ENCODE data around the gene DHDDS.
A peak's percentile ranks its signal among the peaks of the same experiment; 100 is the strongest.
"Not testable (repeated sequence)": the region's sequence is repeated elsewhere in the genome, so short reads cannot be mapped to it uniquely, and the experiment has no call there.

DHDDS gene

DNA sequence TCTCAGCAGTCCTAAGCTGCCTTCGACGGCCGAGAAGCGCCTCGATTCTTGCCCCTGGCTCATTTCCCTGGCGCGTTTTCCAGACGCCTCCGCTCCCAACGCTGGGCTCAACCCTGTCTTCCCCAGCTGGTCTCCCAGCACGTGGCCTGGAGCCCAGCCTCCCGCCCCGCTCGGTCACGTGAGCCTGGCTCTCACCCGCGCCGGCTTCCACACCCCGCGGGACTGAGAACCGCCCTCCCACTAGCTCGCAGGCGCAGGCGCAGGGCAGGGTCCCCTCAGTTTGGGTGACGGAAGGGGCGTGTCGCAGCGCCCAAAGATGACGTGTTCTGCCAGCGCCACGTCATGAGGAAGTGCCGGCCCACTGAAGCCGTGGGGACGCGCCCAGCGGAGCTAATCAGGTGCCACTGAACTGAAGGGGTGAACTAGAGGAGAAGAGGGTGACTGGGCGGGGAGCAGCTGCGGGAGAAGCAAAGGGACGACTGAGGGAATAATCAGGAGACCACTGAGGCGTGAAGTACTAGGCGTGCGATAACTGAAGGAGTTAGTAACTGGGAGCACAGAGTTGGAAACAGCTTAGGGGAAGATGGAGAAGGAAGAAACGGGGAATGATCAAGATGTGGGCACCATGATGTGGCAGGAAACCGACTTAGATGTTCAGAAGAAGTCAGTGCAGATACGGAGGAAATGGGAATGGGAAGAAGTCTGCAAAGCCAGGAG, at the start of gene DHDDS:
Gene DHDDS (plus strand): TSS at position 343 of the 717 bp plus-strand sequence. CDS start 625 bp downstream, outside the sequence.
- DNase-seq: peak; percentile 77

DNA sequence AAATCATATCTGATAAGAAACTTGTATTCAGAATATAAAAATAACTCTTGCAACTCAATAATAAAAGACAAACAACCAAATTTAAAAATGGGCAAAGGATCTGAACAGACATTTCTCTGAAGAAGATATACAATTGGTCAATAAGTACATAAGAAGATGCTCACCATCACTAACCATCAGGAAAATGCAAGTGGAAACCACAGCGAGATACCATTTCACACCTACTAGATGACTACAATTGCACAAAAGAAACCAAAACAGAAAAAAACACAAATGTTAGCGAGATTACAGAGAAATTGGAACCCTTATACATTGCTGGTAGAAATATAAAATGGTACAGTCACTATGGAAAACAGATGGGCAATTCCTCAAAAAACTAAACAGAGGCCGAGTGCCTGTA, 48.0 kb upstream of the DHDDS start:
- no peak for DNase-seq

DNA sequence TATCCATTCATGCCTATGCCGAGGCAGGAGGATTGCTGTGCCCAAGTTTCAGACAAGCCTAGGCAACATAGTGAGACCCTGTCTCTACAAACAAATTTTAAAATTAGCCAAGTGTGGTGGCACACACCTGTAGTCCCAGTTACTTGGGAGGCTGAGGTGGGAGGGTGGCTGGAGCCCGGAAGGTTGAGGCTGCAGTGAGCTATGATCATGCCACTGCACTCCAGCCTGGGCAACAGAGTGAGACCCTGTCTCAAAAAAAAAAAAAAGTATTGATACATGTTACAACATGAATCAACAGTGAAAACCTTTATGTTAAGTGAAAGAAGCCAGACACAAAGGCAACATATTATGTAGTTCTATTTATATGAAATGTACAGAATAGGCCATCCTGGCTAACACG, 47.1 kb upstream of the DHDDS start:
- not testable (repeated sequence) for DNase-seq

GRCh38 chr1:26387447-26387846, 44.7 kb upstream of the DHDDS start:
- no peak for DNase-seq

- DNase-seq: no peak
These were observed 43.2 kb upstream of the DHDDS start for GRCh38 chr1:26388791-26389445.

DNA sequence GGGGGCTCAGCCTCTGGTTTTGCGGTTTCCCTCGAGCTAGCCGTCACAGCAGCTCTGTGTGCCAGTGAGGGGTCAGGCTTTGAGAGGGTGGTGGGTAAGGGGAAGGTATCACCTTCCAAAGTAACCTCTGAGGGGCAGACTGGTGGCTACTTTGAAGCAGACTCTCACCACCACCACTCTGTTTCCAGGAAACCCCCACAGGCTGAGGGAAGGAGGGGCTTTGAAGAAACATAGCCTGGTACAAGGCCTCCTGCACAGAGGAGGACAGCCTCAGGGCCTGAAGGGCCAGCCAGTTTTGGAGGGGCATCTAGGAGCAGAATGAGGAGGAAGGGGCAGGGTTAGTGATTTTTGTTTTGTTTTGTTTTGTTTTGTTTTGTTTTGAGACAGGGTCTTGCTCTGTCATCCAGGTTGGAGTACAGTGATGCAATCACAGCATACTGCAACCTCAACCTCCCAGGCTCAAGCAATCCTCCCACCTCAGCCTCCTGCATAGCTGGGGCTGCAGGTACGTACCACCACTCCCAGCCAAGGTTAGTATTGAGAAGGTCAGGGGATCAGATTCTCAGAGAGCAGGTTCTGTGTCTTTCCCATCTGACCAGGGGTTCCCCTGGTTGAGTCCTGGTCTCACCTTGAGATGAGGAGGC, 42.4 kb upstream of the DHDDS start:
- DNase-seq: no peak

DNA sequence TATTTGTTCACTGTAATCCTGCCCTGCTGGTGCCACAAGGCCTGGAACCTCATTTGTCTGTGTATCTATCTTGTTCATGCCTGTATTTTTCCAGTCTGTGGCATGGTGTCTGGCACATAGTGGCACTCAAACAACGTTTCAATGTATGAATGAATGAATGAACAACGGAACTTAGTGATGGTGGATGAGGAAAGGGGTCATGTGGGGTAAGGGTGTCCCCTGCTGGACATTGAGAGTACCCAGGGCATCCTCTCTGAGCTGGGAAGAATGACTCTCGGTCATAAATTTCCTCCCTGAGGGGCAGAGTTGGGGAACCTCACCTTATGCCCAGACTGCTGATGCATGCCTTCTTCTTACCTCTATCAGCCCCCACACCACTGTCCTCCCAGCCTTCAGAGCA, 40.7 kb upstream of the DHDDS start:
- no peak for DNase-seq

- no peak for DNase-seq
These were observed 36.4 kb upstream of the DHDDS start for GRCh38 chr1:26395754-26396153.

DNA sequence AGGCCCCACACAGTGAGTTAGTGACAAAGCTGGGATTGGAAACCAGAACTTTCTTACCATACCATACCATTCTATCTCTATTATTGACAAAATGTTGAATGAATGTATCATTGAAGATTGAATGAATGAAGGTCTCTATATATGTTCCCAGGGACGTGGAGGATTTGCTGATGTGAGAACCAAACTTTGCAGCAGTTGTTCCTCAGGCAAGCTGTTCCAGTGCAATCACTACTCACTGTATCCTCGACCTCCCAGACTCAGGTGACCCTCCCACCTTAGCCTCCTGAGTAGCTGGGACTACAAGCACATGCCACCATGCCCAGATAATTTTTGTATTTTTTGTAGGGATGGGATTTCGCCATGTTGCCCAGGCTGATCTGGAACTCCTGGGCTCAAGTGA, 33.1 kb upstream of the DHDDS start:
- no peak for DNase-seq

DNA sequence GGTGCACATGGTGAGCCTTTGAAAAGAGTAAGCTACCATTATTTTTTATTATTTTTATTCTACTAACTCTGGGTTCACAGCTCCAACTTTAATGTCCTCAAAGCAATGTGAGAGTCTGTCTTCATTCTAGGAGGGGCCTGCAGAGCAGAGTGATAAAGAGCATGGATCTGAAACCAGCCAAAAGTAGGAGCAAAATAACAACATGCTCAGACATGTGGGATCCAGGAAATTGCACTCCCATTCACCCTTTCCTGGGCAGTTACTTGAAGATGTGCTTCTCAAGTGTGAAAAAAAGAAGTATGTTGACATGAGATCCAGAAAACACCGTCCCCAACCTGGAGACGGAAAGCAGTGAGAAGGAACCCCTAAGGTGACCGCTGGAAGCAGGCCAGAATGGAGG, 30.2 kb upstream of the DHDDS start:
- DNase-seq: no peak

DNA sequence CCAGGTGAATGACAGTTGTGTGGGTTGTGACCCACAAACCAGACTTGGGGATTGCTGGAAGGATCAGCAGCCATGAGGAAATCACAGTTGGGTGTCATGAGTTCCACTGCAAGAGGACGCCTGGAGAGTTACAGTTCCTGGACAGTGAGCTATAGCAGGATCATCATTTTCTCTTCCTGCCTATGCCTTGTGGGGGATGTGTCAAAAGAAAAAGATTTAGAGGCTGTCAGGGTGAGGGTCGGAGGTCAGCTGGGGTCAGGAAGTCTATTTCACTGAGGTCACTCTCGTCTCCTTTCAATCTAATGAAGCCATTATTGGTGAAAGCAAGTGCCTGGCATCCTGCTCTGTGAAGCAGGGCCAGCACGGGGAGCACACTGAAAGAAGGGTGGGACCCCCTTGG, 28.5 kb upstream of the DHDDS start:
- no peak for DNase-seq

DNA sequence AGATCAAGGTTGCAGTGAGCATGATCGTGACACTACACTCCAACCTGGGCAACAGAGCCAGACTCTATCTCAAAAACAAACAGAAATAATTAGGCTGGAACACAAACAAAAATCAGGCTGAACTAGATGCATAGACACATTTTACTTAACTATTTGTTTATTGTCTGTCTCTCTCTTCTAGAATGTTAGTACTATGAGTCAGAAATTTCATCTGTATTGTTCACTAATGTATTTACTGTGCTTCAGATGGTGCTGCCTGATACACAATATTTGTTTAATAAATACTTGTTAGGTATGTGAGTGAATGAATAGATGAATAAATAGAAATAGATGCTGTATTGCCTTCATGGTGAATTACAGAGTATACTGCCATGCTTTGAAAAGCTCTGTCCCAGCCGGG, 27.5 kb upstream of the DHDDS start:
- no peak for DNase-seq

DNA sequence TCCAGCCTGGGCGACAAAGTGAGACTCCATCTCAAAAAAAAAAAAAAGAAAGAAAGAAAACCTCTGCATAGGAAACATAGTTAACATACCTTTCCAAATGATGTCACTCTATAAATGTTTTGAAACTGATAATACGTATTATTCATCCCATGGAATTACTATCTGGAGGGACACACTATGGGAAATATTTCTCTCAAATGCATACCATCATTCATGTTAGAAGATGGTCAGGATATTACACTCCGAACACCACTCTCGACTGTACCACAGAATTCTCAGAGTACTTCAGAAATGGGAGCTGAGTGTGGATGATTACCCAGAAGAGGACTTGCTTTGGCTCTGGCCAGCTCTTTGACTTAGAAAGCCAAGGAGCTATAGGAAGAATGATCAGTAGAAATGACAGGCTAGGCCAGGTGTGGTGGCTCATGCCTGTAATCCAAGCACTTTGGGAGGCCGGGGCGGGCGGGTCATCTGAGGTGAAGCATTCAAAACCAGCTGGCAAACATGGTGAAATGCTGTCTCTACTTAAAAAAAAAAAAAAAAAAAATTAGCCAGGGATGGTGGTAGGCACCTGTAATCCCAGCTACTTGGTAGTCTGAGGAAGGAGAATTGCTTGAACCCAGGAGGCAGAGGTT, 26.7 kb upstream of the DHDDS start:
- DNase-seq: no peak

DNA sequence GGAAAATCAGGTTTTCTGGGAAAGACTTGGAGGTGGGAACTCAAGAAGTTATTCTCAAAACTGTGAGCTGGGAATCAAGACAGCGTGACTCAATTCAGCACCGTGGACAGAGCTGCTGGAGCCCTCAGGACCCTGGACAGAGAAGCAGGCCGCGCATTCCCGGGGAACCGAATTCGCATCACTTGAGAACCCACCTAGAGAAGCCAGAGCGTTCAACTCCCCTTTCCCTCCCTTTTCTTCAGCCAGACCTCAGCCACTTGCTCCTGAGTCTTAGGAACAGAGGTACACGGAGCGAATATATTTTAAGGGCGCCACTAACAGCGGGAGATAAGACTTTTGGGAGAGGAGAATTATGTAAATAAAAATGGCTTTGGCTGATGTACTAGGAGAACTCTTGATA, 23.5 kb upstream of the DHDDS start:
- no peak for DNase-seq

DNA sequence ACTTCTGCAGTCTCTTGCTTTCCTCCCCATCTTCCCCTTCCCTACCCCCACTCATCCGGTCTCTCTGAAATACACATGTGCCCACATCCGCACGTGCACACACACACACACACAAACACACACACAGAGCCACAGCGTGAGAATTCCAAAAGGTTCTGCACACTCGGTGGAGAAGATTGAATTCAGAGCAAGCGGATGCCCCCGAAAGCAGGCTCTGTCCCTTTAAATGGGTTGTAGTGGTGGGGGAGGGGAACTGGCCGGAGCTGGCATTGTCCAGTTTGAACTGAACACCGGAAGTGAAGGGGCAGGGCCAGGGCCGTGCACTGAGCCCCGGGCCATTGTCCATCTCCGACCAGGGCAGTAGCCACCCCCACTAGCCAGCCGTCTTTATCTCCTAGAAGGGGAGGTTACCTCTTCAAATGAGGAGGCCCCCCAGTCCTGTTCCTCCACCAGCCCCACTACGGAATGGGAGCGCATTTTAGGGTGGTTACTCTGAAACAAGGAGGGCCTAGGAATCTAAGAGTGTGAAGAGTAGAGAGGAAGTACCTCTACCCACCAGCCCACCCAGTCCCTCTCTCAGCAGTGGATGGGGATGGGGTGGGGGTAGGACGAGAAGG, 22.8 kb upstream of the DHDDS start:
- DNase-seq: no peak

- no peak for DNase-seq
These were observed 21.2 kb upstream of the DHDDS start, which contains the start of gene LIN28A for GRCh38 chr1:26410706-26411623. LIN28A (plus strand) TSS chr1:26410817; CDS start chr1:26410892, 75 bp downstream.

- DNase-seq: no peak
These were observed 20.5 kb upstream of the DHDDS start for GRCh38 chr1:26411624-26412074.

DNA sequence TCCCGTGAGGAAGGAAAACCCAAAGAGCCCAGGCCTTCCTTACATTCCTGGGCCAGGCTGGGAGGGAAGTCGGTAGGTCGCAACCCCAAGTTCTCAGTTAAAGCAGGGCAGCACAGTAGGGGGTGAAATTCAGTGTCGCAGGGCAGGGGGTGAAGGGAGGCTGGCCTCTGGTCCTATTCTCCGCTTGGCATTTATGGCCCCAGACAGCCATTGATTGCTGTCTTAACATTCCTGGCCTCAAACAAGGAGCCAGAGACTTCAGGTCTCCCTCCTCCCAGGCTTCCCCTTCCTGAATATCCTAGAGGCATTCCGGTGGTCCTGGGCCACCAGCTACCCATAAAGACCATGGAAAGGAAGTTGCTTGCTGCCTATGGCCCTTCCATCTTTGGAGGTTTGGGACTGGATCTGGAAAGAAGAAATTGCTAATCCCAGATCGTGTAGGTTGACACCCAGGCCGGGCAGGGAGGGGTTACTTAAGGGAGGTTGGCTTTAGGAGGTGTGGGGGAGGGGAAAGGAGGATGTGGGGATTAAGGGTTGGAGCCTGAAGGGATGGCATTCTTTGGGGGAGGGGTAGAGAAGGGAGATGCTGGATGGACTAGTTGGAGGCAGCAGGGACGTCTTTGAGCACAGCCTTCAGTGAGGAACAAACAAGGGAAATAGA, 19.8 kb upstream of the DHDDS start:
- no peak for DNase-seq

- no peak for DNase-seq
These were observed 19.1 kb upstream of the DHDDS start for GRCh38 chr1:26413031-26413430.

- peak; percentile 58 for DNase-seq
These were observed 14.9 kb upstream of the DHDDS start for GRCh38 chr1:26417111-26417759.

- DNase-seq: no peak
These were observed 13.2 kb upstream of the DHDDS start for GRCh38 chr1:26418865-26419349.

Data from NCI-H1436 treated with DMSO at 0.1 percent for 48 hours (cell line).